Stomach smooth muscle (tissue), 2 donors: Measurements from ENCODE around the gene PACSIN2.

Experiments
- H3K27ac ChIP-seq: one replicate; pipeline ENCODE4 v1.7.0; 2013; ENCODE audit warnings: mild to moderate bottlenecking, low read length, inconsistent platforms
- H3K27me3 ChIP-seq, 2 donors: one replicate each; pipeline ENCODE4 v1.7.0; 2013; ENCODE audit warnings: low read length in 2 of 2; ENCODE audit not compliant: insufficient read depth in 2 of 2, control insufficient read depth in 1 of 2
- H3K36me3 ChIP-seq, 2 donors: one replicate each; pipeline ENCODE4 v1.7.0; 2013; ENCODE audit warnings: low read length in 2 of 2; ENCODE audit not compliant: control insufficient read depth in 2 of 2, insufficient read depth in 2 of 2
- H3K4me1 ChIP-seq: one replicate; pipeline ENCODE4 v1.7.0; 2013; ENCODE audit warnings: low read length; ENCODE audit not compliant: control insufficient read depth, insufficient read depth
- H3K4me3 ChIP-seq, 2 donors: one replicate each; pipeline ENCODE4 v1.7.0; 2013; ENCODE audit warnings: low read length in 2 of 2
- H3K9ac ChIP-seq, 2 donors: one replicate each; pipeline ENCODE4 v1.7.0; 2013; ENCODE audit warnings: low read length in 2 of 2, mild to moderate bottlenecking in 1 of 2
- H3K9me3 ChIP-seq, 2 donors: one replicate each; pipeline ENCODE4 v1.7.0; 2013; ENCODE audit warnings: low read length in 2 of 2; ENCODE audit not compliant: control insufficient read depth in 2 of 2
- donor health status: healthy.
- donor health status: Pancreatic carcinoma.

PACSIN2 gene

GRCh38 chr22:42892156-42892555 is 122.8 kb downstream of the PACSIN2 start:
- no peaks in the 10 kb centered on the region for H3K27me3 ChIP-seq
- H3K4me1 ChIP-seq = peaks cover 17% of the 10 kb centered on the region
- H3K4me3 ChIP-seq = no peak overlapping the region
- H3K9ac ChIP-seq = no peak overlapping the region
- H3K27ac ChIP-seq = no peak overlapping the region
- H3K36me3 ChIP-seq = peaks cover 33 to 34% of the 10 kb centered on the region in 2 donors
- no peaks in the 10 kb centered on the region for H3K9me3 ChIP-seq

- no peak overlapping the region for H3K4me3 ChIP-seq
- H3K27me3 ChIP-seq = no peaks in the 10 kb centered on the region
- H3K9ac ChIP-seq = no peak overlapping the region
- H3K9me3 ChIP-seq = no peaks in the 10 kb centered on the region
- H3K27ac ChIP-seq = no peak overlapping the region
- H3K4me1 ChIP-seq = peaks cover 17% of the 10 kb centered on the region
- peaks cover 33 to 38% of the 10 kb centered on the region in 2 donors for H3K36me3 ChIP-seq
Observed at GRCh38 chr22:42891696-42892095, 123.3 kb downstream of the PACSIN2 start.

GRCh38 chr22:42891008-42891407 is 123.9 kb downstream of the PACSIN2 start:
- no peak overlapping the region for H3K27ac ChIP-seq

GRCh38 chr22:42889304-42889703 is 125.6 kb downstream of the PACSIN2 start:
- no peak overlapping the region for H3K27ac ChIP-seq

More at GRCh38 chr22:42891008-42891407, 123.9 kb downstream of the PACSIN2 start:
- no peak overlapping the region for H3K4me3 ChIP-seq
- H3K27me3 ChIP-seq = no peaks in the 10 kb centered on the region
- H3K9me3 ChIP-seq = no peaks in the 10 kb centered on the region
- H3K9ac ChIP-seq = no peak overlapping the region
- H3K36me3 ChIP-seq = peaks cover 36 to 41% of the 10 kb centered on the region in 2 donors
- H3K4me1 ChIP-seq = peaks cover 17% of the 10 kb centered on the region

GRCh38 chr22:42887523-42888507 is 127.1 kb downstream of the PACSIN2 start:
- Histone ChIP-seq H3K27ac (no peak overlapping the region), H3K4me1 (peaks cover 5% of the 10 kb centered on the region), H3K4me3 (no peak overlapping the region), H3K9ac (no peak overlapping the region), H3K9me3 (no peaks in the 10 kb centered on the region), H3K36me3 (peaks cover 52 to 59% of the 10 kb centered on the region in 2 donors), H3K27me3 (no peaks in the 10 kb centered on the region)

More at GRCh38 chr22:42889304-42889703, 125.6 kb downstream of the PACSIN2 start:
- no peaks in the 10 kb centered on the region for H3K9me3 ChIP-seq
- no peak overlapping the region for H3K9ac ChIP-seq
- no peak overlapping the region for H3K4me3 ChIP-seq
- H3K27me3 ChIP-seq = no peaks in the 10 kb centered on the region
- peaks cover 12% of the 10 kb centered on the region for H3K4me1 ChIP-seq
- H3K36me3 ChIP-seq = peaks cover 44 to 49% of the 10 kb centered on the region in 2 donors

GRCh38 chr22:42887120-42887519 is 127.8 kb downstream of the PACSIN2 start:
- no peak overlapping the region for H3K9ac ChIP-seq
- H3K4me3 ChIP-seq = no peak overlapping the region
- H3K27me3 ChIP-seq = no peaks in the 10 kb centered on the region
- no peak overlapping the region for H3K27ac ChIP-seq
- no peaks in the 10 kb centered on the region for H3K4me1 ChIP-seq
- no peaks in the 10 kb centered on the region for H3K9me3 ChIP-seq
- H3K36me3 ChIP-seq = peaks cover 55 to 62% of the 10 kb centered on the region in 2 donors

- no peaks in the 10 kb centered on the region for H3K27me3 ChIP-seq
- H3K36me3 ChIP-seq = peaks cover 58 to 70% of the 10 kb centered on the region in 2 donors
- H3K9ac ChIP-seq = no peak overlapping the region
- H3K27ac ChIP-seq = no peak overlapping the region
- H3K4me1 ChIP-seq = no peaks in the 10 kb centered on the region
- H3K9me3 ChIP-seq = no peaks in the 10 kb centered on the region
- H3K4me3 ChIP-seq = no peak overlapping the region
Observed at GRCh38 chr22:42885446-42885845, 129.5 kb downstream of the PACSIN2 start.

- no peaks in the 10 kb centered on the region for H3K27me3 ChIP-seq
- no peak overlapping the region for H3K9ac ChIP-seq
- H3K4me3 ChIP-seq = no peak overlapping the region
- no peak overlapping the region for H3K27ac ChIP-seq
- H3K36me3 ChIP-seq = peaks cover 60 to 76% of the 10 kb centered on the region in 2 donors
- no peaks in the 10 kb centered on the region for H3K4me1 ChIP-seq
- H3K9me3 ChIP-seq = no peaks in the 10 kb centered on the region
Observed at GRCh38 chr22:42884616-42885375, 130.2 kb downstream of the PACSIN2 start.

- peaks cover 60 to 75% of the 10 kb centered on the region in 2 donors for H3K36me3 ChIP-seq
- no peaks in the 10 kb centered on the region for H3K27me3 ChIP-seq
- no peaks in the 10 kb centered on the region for H3K4me1 ChIP-seq
- H3K27ac ChIP-seq = no peak overlapping the region
- H3K9me3 ChIP-seq = no peaks in the 10 kb centered on the region
- H3K9ac ChIP-seq = no peak overlapping the region
- no peak overlapping the region for H3K4me3 ChIP-seq
Observed at GRCh38 chr22:42883970-42884369, 131.0 kb downstream of the PACSIN2 start.

- Histone ChIP-seq H3K27me3 (no peaks in the 10 kb centered on the region), H3K4me1 (no peaks in the 10 kb centered on the region), H3K27ac (no peak overlapping the region), H3K9me3 (no peaks in the 10 kb centered on the region), H3K4me3 (no peak overlapping the region), H3K36me3 (peaks cover 59 to 72% of the 10 kb centered on the region in 2 donors), H3K9ac (no peak overlapping the region)
Observed at GRCh38 chr22:42883121-42883520, 131.8 kb downstream of the PACSIN2 start.
